Lower lobe of right lung (tissue), 2 donors: ENCODE measurements around the gene HOGA1. TPM values are rescaled to one million over a fixed set of nuclear protein-coding genes. Genes with fewer than 3 reads are reported as not detected.

Source experiments
- ATAC-seq, 2 donors: fragments of 200-7000 bp; cut with Tn5 transposase; one replicate each; pipeline ENCODE4 v1.9.1; 2020 to 2022; ENCODE audit warnings: mild to moderate bottlenecking in 2 of 2, moderate library complexity in 2 of 2
- DNase-seq: peaks from one replicate; pipeline ENCODE4 v3.0.0-alpha.2; 2020
- H3K27ac ChIP-seq: fragments of 200-600 bp; one replicate; pipeline ENCODE4 v1.8.0; 2022
- H3K27me3 ChIP-seq: fragments of 200-600 bp; one replicate; pipeline ENCODE4 v1.8.0; 2022; ENCODE audit warnings: low read depth
- H3K36me3 ChIP-seq: fragments of 200-600 bp; one replicate; pipeline ENCODE4 v1.8.0; 2022; ENCODE audit warnings: mild to moderate bottlenecking
- H3K4me1 ChIP-seq: fragments of 200-600 bp; one replicate; pipeline ENCODE4 v1.8.0; 2022
- H3K4me3 ChIP-seq: fragments of 200-600 bp; one replicate; pipeline ENCODE4 v1.8.0; 2022; ENCODE audit warnings: mild to moderate bottlenecking
- H3K9me3 ChIP-seq: fragments of 200-600 bp; one replicate; pipeline ENCODE4 v1.8.0; 2022
- intact Hi-C: fragments of 100-400 bp; cut with DNase I; formaldehyde crosslinking; loops from one replicate; pipeline ENCODE4 v1.11.0; 2022
- total RNA-seq: library from RNA; stranded (reverse); fragmentation: NEBNext Ultra II Directional; extraction: Animal tissue kit (Norgen Biotek cat#: 25700); gene quantifications from one replicate; pipeline ENCODE4 v1.2.1, GENCODE V29; 2021
- TF ChIP-seq, protein P1 (sequence below): fragments of 200-600 bp; IDR thresholded peaks from one replicate; pipeline ENCODE4 v1.8.0; 2022; ENCODE audit warnings: antibody characterized with exemption, mild to moderate bottlenecking
- donor health status: DM: no; HTN: yes; CAD: no; lungs with severe emphysema.

The HOGA1 gene
- total RNA-seq, 1 donor from 2014 or later: 1.1 TPM

DNA sequence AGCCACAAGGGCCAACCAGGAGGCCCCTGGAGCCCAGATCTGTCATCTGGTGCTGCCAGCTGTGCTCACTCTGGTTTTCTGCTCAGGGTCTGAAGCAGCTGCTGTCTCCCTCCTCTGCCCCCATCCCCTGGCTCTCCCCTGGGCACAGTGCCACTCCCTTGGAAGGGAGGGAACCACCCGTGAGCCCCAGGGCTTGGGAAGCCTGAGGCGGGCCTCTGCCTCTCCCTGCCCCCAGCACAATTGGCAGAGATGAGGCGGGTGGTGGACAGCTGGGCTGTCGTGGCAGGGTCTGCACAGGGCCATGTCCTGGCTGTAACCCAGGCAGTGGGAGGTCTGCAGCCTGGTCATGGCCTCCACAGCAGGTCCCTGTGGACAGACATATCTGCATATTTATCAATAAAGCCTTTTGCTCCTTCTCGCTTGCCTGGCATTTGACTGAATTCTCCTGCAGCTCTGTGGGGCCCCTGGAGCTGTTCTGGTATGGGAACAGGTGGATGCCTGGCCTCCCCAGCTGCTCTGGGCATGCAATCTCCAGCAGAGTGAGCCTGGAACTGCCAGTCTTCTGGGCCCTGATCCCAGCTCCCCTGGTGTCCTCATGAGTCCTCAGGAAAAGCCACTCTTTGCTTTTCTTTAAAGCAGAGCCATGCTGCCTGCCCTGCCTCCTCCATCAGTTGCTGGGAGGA lies 13.3 kb upstream of the HOGA1 start:
- H3K27ac ChIP-seq: no peak overlapping the region
- H3K4me3 ChIP-seq: no peak overlapping the region
- H3K36me3 ChIP-seq: peaks cover 42% of the 10 kb centered on the region
- H3K4me1 ChIP-seq: peaks cover 9% of the 10 kb centered on the region
- TF ChIP-seq, protein P1, sequence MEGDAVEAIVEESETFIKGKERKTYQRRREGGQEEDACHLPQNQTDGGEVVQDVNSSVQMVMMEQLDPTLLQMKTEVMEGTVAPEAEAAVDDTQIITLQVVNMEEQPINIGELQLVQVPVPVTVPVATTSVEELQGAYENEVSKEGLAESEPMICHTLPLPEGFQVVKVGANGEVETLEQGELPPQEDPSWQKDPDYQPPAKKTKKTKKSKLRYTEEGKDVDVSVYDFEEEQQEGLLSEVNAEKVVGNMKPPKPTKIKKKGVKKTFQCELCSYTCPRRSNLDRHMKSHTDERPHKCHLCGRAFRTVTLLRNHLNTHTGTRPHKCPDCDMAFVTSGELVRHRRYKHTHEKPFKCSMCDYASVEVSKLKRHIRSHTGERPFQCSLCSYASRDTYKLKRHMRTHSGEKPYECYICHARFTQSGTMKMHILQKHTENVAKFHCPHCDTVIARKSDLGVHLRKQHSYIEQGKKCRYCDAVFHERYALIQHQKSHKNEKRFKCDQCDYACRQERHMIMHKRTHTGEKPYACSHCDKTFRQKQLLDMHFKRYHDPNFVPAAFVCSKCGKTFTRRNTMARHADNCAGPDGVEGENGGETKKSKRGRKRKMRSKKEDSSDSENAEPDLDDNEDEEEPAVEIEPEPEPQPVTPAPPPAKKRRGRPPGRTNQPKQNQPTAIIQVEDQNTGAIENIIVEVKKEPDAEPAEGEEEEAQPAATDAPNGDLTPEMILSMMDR: no peak
- no peaks in the 10 kb centered on the region for H3K27me3 ChIP-seq
- ATAC-seq (no peak), DNase-seq (no peak)
- no peaks in the 10 kb centered on the region for H3K9me3 ChIP-seq
- intact Hi-C loops: no loop called here

DNA sequence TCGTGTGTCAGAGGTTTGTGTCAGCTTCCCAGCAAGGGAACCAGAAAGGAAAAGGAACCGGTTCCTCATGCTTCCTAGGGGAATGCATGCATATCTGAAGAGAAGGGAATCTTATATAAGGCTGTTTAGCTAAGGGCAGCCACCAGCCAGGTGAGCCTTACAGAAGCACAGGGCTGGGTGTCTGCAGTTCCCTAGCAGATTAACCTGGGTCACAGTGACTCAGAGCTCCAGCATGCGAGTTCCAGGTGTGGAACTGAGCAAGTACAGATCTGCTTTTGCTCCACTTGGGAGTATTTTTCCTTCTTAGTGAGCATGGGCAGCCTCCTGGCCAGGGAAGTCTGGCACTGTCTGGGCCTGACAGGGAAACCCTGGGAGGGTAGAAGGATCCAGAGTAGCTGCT lies 12.6 kb upstream of the HOGA1 start:
- intact Hi-C loops: no loop called here
- peak overlapping the region; percentile 38 for H3K27ac ChIP-seq

DNA sequence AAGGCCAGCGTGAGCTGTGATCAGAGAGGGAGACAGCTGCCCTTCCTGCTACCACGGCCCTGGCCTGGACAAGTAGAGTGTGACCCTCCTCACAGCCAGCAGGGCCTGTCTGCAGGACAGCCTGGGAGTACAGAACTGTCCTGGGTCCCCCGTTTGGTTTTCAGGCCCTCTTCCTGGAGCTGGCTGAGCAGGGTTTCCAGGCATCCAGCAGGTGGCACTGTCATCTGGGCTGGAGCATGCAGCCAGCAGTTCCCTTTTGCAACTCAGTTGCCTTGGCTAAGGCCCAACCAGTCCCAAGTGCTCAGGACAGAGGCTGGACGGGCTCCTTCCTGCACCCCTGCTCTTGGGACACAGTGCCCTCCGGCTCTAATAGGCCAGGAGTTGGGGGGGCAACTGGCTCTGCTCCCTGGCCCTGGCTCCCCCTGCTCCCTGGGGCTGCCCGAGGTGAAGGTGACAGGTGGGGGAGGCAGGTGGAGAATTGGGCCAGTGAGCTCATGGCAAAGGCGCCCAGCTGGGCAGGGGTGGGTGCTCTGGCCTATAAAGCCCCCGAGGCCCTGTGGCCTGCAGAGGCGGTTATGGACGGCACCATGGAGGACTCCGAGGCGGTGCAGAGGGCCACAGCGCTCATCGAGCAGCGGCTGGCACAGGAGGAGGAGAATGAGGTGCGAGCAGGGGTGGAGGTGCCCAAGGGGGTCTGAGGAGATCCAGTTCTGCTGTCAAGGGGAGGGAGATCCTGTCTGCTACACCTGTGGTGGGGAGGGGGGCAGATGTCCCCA lies 11.8 kb upstream of the HOGA1 start, which contains the start of gene ANKRD2:
Gene ANKRD2, plus strand, starts transcription at position 566 of the 776 bp plus-strand sequence. Its CDS starts 10 bp downstream, at position 576.
- intact Hi-C loops: no loop called here
- TF ChIP-seq, protein P1: peak; percentile 80
- H3K9me3 ChIP-seq: no peaks in the 10 kb centered on the region
- H3K36me3 ChIP-seq: peaks cover 42% of the 10 kb centered on the region
- ATAC-seq: peak; percentile 74 to 81
- no peaks in the 10 kb centered on the region for H3K27me3 ChIP-seq
- H3K4me3 ChIP-seq: no peak within 1 kb of the TSS
- H3K4me1 ChIP-seq: peaks cover 9% of the 10 kb centered on the region
- DNase-seq: peak; percentile 81
- H3K27ac ChIP-seq: peak within 1 kb of the TSS; percentile 38

More for the DNA sequence above, 12.6 kb upstream of the HOGA1 start:
- peaks cover 9% of the 10 kb centered on the region for H3K4me1 ChIP-seq
- no peak overlapping the region for H3K4me3 ChIP-seq
- DNase-seq (no peak), ATAC-seq (peak; percentile 65 to 82)
- TF ChIP-seq, protein P1: no peak
- H3K9me3 ChIP-seq: no peaks in the 10 kb centered on the region
- H3K27me3 ChIP-seq: no peaks in the 10 kb centered on the region
- peaks cover 42% of the 10 kb centered on the region for H3K36me3 ChIP-seq

DNA sequence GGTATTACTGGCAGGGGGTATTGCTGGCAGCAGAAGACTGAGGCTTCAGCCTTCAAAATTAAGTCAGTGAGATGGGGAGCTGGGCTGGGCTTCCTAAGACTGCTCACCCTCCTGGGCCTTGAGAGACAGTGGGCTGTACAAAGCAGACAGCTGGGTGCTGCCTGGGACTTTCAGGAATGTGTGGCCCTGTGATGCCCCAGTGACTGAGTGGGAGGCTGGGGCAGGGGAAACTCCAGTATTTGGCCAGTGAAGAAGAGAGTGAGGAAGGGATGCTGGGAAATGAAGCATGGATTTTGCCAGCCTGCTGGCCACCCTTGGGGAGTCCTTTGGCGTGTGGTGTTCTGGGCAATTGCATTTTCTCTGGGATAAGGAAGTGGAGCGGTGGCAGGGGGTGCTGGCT lies 11.2 kb upstream of the HOGA1 start:
- H3K4me3 ChIP-seq: no peak overlapping the region
- DNase-seq (no peak), ATAC-seq (no peak)
- TF ChIP-seq, protein P1: no peak
- intact Hi-C loops: no loop called here
- peaks cover 9% of the 10 kb centered on the region for H3K4me1 ChIP-seq
- no peaks in the 10 kb centered on the region for H3K27me3 ChIP-seq
- H3K9me3 ChIP-seq: no peaks in the 10 kb centered on the region
- no peak overlapping the region for H3K27ac ChIP-seq
- H3K36me3 ChIP-seq: peaks cover 38% of the 10 kb centered on the region

DNA sequence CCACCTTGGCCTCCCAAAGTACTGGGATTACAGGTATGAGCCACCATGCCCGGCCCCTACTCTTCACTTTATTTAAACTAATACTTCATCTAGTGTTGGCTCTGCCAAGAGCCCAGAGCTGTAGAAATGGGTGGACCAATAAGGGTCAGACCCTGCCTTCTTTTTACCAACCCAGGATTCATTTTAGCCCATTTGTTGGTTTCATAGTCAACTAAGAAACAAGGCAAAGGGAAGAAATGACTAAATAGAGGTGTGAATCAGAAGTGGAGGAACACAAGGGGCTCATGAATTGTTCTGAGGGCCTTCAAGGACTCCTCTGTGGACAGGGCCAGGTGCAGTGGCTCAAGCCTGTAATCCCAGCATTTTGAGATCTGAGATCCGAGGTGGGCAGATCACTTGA lies 10.5 kb upstream of the HOGA1 start:
- no peak overlapping the region for H3K27ac ChIP-seq
- no peak for ATAC-seq
- DNase-seq: no peak
- TF ChIP-seq, protein P1: no peak
- no peaks in the 10 kb centered on the region for H3K27me3 ChIP-seq
- intact Hi-C loops: no loop called here
- H3K36me3 ChIP-seq: peaks cover 31% of the 10 kb centered on the region
- H3K4me3 ChIP-seq: no peak overlapping the region
- H3K9me3 ChIP-seq: no peaks in the 10 kb centered on the region
- H3K4me1 ChIP-seq: peaks cover 9% of the 10 kb centered on the region
